ENCODE data around the gene LAIR2.

GRCh38 chr19:54493967-54494585 is 8.6 kb upstream of the LAIR2 start:
- TF ChIP-seq CTCF (IDR thresholded peaks at IDR 0.05) (no peak), ZFX (IDR thresholded peaks at IDR 0.05; ENCODE audit: borderline replicate concordance) (no peak)

Measured in 22Rv1 (cell line).